GM18858 (cell line): ENCODE results near the gene TMEM170A.
"Not testable (repeated sequence)": the region's sequence is repeated elsewhere in the genome, so short reads cannot be mapped to it uniquely, and the experiment has no call there.

Experiments used
- ATAC-seq: cut with Tn5 transposase; IDR thresholded peaks from one replicate; pipeline ENCODE4 v1.9.1; 2021; ENCODE audit not compliant: unreplicated experiment

TMEM170A gene

GRCh38 chr16:75482434-75483205 lies 18.1 kb upstream of the TMEM170A start:
- ATAC-seq: no peak

- ATAC-seq: no peak
Observed at GRCh38 chr16:75481475-75481874, 17.0 kb upstream of the TMEM170A start.

- no peak for ATAC-seq
Observed at GRCh38 chr16:75479421-75479990, 15.0 kb upstream of the TMEM170A start.

- ATAC-seq: no peak
Observed at GRCh38 chr16:75478480-75479345, 14.2 kb upstream of the TMEM170A start.

GRCh38 chr16:75477680-75478473 lies 13.4 kb upstream of the TMEM170A start:
- ATAC-seq: no peak

GRCh38 chr16:75476817-75477216 lies 12.3 kb upstream of the TMEM170A start:
- ATAC-seq: no peak

- no peak for ATAC-seq
Observed at GRCh38 chr16:75475420-75475847, 10.9 kb upstream of the TMEM170A start.

- ATAC-seq: no peak
Observed at GRCh38 chr16:75472908-75473877, 8.7 kb upstream of the TMEM170A start.

GRCh38 chr16:75471723-75472633 lies 7.5 kb upstream of the TMEM170A start:
- ATAC-seq: peak; percentile 68

GRCh38 chr16:75466760-75467159 lies 2.3 kb upstream of the TMEM170A start:
- no peak for ATAC-seq

GRCh38 chr16:75463389-75464121 lies 934 bp downstream of the TMEM170A start:
- ATAC-seq: not testable (repeated sequence)

- peak; percentile 33 for ATAC-seq
Observed at GRCh38 chr16:75462806-75463205, 1.7 kb downstream of the TMEM170A start.

GRCh38 chr16:75461575-75461974 lies 2.9 kb downstream of the TMEM170A start:
- no peak for ATAC-seq

- ATAC-seq: no peak
Observed at GRCh38 chr16:75460446-75460845, 4.0 kb downstream of the TMEM170A start.

GRCh38 chr16:75459691-75460090 lies 4.8 kb downstream of the TMEM170A start:
- no peak for ATAC-seq

GRCh38 chr16:75458439-75458838 lies 6.0 kb downstream of the TMEM170A start:
- ATAC-seq: no peak

GRCh38 chr16:75458029-75458428 lies 6.5 kb downstream of the TMEM170A start:
- no peak for ATAC-seq

GRCh38 chr16:75457485-75458021 lies 6.9 kb downstream of the TMEM170A start:
- no peak for ATAC-seq
